Adrenal gland (tissue), 5 donors: ENCODE data around the gene SIL1.

Source experiments
- POLR2A ChIP-seq, 2 donors: fragments of 450-650 bp; IDR thresholded peaks; one replicate each; pipeline ENCODE4 v1.6.1; 2017; ENCODE audit warnings: antibody characterized with exemption in 2 of 2, mild to moderate bottlenecking in 2 of 2, moderate library complexity in 1 of 2
- TF ChIP-seq, protein P1 (sequence below), 6 experiments: fragments of 450-650 bp in 4 of 6; fragments of 200-600 bp in 2 of 6; sonication (generic) in 1 of 6; IDR thresholded peaks; 1 replicate in 5 of 6; 2 replicates in 1 of 6; pipeline versions ENCODE4 v1.5.1 to v1.8.0; 2016 to 2021; ENCODE audit warnings: antibody characterized with exemption in 6 of 6, mild to moderate bottlenecking in 2 of 6, moderate library complexity in 1 of 6
- donor health status: DM: no; HTN: no; CAD: no.

DNA sequence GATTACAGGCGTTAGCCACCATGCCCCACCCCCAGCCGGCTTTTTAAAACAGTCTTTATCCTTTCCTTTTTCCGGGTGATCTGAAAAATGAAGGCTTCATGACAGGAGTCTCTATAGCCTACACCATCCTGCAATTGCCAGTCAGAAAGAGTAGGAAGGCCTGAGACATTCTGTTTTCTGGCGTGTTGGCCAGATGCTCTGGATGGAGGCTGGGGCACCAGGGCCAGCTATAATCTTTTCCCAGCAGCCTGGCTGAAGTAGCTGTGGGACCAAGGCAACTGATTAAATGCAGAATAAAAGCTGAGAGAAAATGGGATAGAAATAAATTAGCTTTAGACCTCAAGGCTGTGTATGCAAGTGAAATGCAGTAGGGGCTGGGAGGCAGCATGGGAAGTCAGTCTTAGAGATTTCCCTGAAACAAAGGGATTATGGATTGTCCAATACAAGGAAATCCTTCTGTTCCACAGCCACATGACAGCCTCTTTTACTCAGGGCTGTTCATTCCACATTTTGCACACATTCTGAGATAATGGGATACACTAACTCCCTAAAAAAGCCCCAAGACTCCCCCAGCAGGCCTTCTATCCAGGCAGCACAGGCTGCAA lies 207.1 kb downstream of the SIL1 start:
- TF ChIP-seq, protein P1, sequence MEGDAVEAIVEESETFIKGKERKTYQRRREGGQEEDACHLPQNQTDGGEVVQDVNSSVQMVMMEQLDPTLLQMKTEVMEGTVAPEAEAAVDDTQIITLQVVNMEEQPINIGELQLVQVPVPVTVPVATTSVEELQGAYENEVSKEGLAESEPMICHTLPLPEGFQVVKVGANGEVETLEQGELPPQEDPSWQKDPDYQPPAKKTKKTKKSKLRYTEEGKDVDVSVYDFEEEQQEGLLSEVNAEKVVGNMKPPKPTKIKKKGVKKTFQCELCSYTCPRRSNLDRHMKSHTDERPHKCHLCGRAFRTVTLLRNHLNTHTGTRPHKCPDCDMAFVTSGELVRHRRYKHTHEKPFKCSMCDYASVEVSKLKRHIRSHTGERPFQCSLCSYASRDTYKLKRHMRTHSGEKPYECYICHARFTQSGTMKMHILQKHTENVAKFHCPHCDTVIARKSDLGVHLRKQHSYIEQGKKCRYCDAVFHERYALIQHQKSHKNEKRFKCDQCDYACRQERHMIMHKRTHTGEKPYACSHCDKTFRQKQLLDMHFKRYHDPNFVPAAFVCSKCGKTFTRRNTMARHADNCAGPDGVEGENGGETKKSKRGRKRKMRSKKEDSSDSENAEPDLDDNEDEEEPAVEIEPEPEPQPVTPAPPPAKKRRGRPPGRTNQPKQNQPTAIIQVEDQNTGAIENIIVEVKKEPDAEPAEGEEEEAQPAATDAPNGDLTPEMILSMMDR (IDR thresholded peaks at IDR 0.05): no peak
- no peak for TF ChIP-seq POLR2A (IDR thresholded peaks at IDR 0.05)
